ENCODE results near the gene NHSL1. TPM values are rescaled to one million over a fixed set of nuclear protein-coding genes. Genes with fewer than 3 reads are reported as not detected.

Gene NHSL1
- total RNA-seq, 3 donors from 2014 or later, result 0.11 to 0.71 (median 0.68) TPM

- ATAC-seq (no peak), DNase-seq (no peak)
- no peak overlapping the region for H3K4me3 Mint-ChIP-seq
- no peaks in the 10 kb centered on the region for H3K4me1 Mint-ChIP-seq (ENCODE audit: low read depth)
- no peaks in the 10 kb centered on the region for H3K9me3 Mint-ChIP-seq
- H3K36me3 Mint-ChIP-seq (ENCODE audit: insufficient read depth), result no peaks in the 10 kb centered on the region
- peaks cover 34% of the 10 kb centered on the region for H3K27me3 Mint-ChIP-seq (ENCODE audit: low read depth)
Observed at GRCh38 chr6:138531387-138531786, 32.1 kb upstream of the NHSL1 start.

GRCh38 chr6:138529478-138529877 lies 30.2 kb upstream of the NHSL1 start:
- DNase-seq (no peak), ATAC-seq (no peak)
- Mint-ChIP-seq H3K9me3 (no peaks in the 10 kb centered on the region), H3K4me1 (ENCODE audit: low read depth) (no peaks in the 10 kb centered on the region), H3K36me3 (ENCODE audit: insufficient read depth) (no peaks in the 10 kb centered on the region), H3K4me3 (no peak overlapping the region), H3K27me3 (ENCODE audit: low read depth) (peaks cover 23% of the 10 kb centered on the region)

GRCh38 chr6:138528956-138529355 lies 29.7 kb upstream of the NHSL1 start:
- ATAC-seq (no peak), DNase-seq (no peak)
- Mint-ChIP-seq H3K36me3 (ENCODE audit: insufficient read depth) (no peaks in the 10 kb centered on the region), H3K4me1 (ENCODE audit: low read depth) (no peaks in the 10 kb centered on the region), H3K4me3 (no peak overlapping the region), H3K27me3 (ENCODE audit: low read depth) (peaks cover 23% of the 10 kb centered on the region), H3K9me3 (no peaks in the 10 kb centered on the region)

- ATAC-seq (no peak), DNase-seq (no peak)
- H3K27me3 Mint-ChIP-seq (ENCODE audit: low read depth), result peaks cover 23% of the 10 kb centered on the region
- H3K4me1 Mint-ChIP-seq (ENCODE audit: low read depth), result no peaks in the 10 kb centered on the region
- H3K36me3 Mint-ChIP-seq (ENCODE audit: insufficient read depth), result no peaks in the 10 kb centered on the region
- no peak overlapping the region for H3K4me3 Mint-ChIP-seq
- H3K9me3 Mint-ChIP-seq, result no peaks in the 10 kb centered on the region
Observed at GRCh38 chr6:138528137-138528536, 28.8 kb upstream of the NHSL1 start.

- no peak for DNase-seq
- no peaks in the 10 kb centered on the region for H3K9me3 Mint-ChIP-seq
- peaks cover 18% of the 10 kb centered on the region for H3K27me3 Mint-ChIP-seq (ENCODE audit: low read depth)
- H3K36me3 Mint-ChIP-seq (ENCODE audit: insufficient read depth), result no peaks in the 10 kb centered on the region
- ATAC-seq, result no peak
- H3K4me3 Mint-ChIP-seq, result no peak overlapping the region
- H3K4me1 Mint-ChIP-seq (ENCODE audit: low read depth), result no peaks in the 10 kb centered on the region
Observed at GRCh38 chr6:138527411-138528088, 28.3 kb upstream of the NHSL1 start.

GRCh38 chr6:138526822-138527235 lies 27.5 kb upstream of the NHSL1 start:
- no peaks in the 10 kb centered on the region for H3K9me3 Mint-ChIP-seq
- DNase-seq (no peak), ATAC-seq (no peak)
- no peaks in the 10 kb centered on the region for H3K36me3 Mint-ChIP-seq (ENCODE audit: insufficient read depth)
- H3K27me3 Mint-ChIP-seq (ENCODE audit: low read depth), result peaks cover 12% of the 10 kb centered on the region
- H3K4me1 Mint-ChIP-seq (ENCODE audit: low read depth), result no peaks in the 10 kb centered on the region
- H3K4me3 Mint-ChIP-seq, result no peak overlapping the region

GRCh38 chr6:138525355-138525754 lies 26.1 kb upstream of the NHSL1 start:
- peaks cover 12% of the 10 kb centered on the region for H3K27me3 Mint-ChIP-seq (ENCODE audit: low read depth)
- no peaks in the 10 kb centered on the region for H3K9me3 Mint-ChIP-seq
- no peaks in the 10 kb centered on the region for H3K4me1 Mint-ChIP-seq (ENCODE audit: low read depth)
- H3K4me3 Mint-ChIP-seq, result no peak overlapping the region
- DNase-seq (no peak), ATAC-seq (no peak)
- H3K36me3 Mint-ChIP-seq (ENCODE audit: insufficient read depth), result no peaks in the 10 kb centered on the region

- H3K4me1 Mint-ChIP-seq (ENCODE audit: low read depth), result no peaks in the 10 kb centered on the region
- H3K9me3 Mint-ChIP-seq, result no peaks in the 10 kb centered on the region
- no peak overlapping the region for H3K4me3 Mint-ChIP-seq
- peaks cover 10% of the 10 kb centered on the region for H3K27me3 Mint-ChIP-seq (ENCODE audit: low read depth)
- no peak for ATAC-seq
- no peak for DNase-seq
- no peaks in the 10 kb centered on the region for H3K36me3 Mint-ChIP-seq (ENCODE audit: insufficient read depth)
Observed at GRCh38 chr6:138524526-138524925, 25.2 kb upstream of the NHSL1 start.

GRCh38 chr6:138523347-138524210 lies 24.3 kb upstream of the NHSL1 start:
- Mint-ChIP-seq H3K36me3 (ENCODE audit: insufficient read depth) (no peaks in the 10 kb centered on the region), H3K4me3 (no peak overlapping the region), H3K27me3 (ENCODE audit: low read depth) (peaks cover 10% of the 10 kb centered on the region), H3K9me3 (no peaks in the 10 kb centered on the region), H3K4me1 (ENCODE audit: low read depth) (no peaks in the 10 kb centered on the region)
- ATAC-seq (no peak), DNase-seq (no peak)

- DNase-seq, result no peak
- Mint-ChIP-seq H3K27me3 (ENCODE audit: low read depth) (peaks cover 12% of the 10 kb centered on the region), H3K9me3 (peaks cover 2% of the 10 kb centered on the region), H3K4me3 (no peak overlapping the region), H3K4me1 (ENCODE audit: low read depth) (no peaks in the 10 kb centered on the region), H3K36me3 (ENCODE audit: insufficient read depth) (no peaks in the 10 kb centered on the region)
- no peak for ATAC-seq
Observed at GRCh38 chr6:138522611-138523010, 23.3 kb upstream of the NHSL1 start.

GRCh38 chr6:138521790-138522189 lies 22.5 kb upstream of the NHSL1 start:
- no peak overlapping the region for H3K4me3 Mint-ChIP-seq
- peaks cover 10% of the 10 kb centered on the region for H3K27me3 Mint-ChIP-seq (ENCODE audit: low read depth)
- peaks cover 3% of the 10 kb centered on the region for H3K9me3 Mint-ChIP-seq
- DNase-seq, result no peak
- ATAC-seq, result no peak
- H3K4me1 Mint-ChIP-seq (ENCODE audit: low read depth), result no peaks in the 10 kb centered on the region
- H3K36me3 Mint-ChIP-seq (ENCODE audit: insufficient read depth), result no peaks in the 10 kb centered on the region

GRCh38 chr6:138520463-138520862 lies 21.2 kb upstream of the NHSL1 start:
- peaks cover 3% of the 10 kb centered on the region for H3K9me3 Mint-ChIP-seq
- no peak for ATAC-seq
- H3K4me1 Mint-ChIP-seq (ENCODE audit: low read depth), result peaks cover 1% of the 10 kb centered on the region
- peaks cover 10% of the 10 kb centered on the region for H3K27me3 Mint-ChIP-seq (ENCODE audit: low read depth)
- H3K4me3 Mint-ChIP-seq, result no peak overlapping the region
- H3K36me3 Mint-ChIP-seq (ENCODE audit: insufficient read depth), result no peaks in the 10 kb centered on the region
- no peak for DNase-seq

- Mint-ChIP-seq H3K36me3 (ENCODE audit: insufficient read depth) (no peaks in the 10 kb centered on the region), H3K9me3 (peaks cover 3% of the 10 kb centered on the region), H3K4me3 (no peak overlapping the region), H3K27me3 (ENCODE audit: low read depth) (peaks cover 10% of the 10 kb centered on the region), H3K4me1 (ENCODE audit: low read depth) (peaks cover 9% of the 10 kb centered on the region)
- ATAC-seq (no peak), DNase-seq (no peak)
Observed at GRCh38 chr6:138518054-138518453, 18.8 kb upstream of the NHSL1 start.

- Mint-ChIP-seq H3K27me3 (ENCODE audit: low read depth) (peaks cover 10% of the 10 kb centered on the region), H3K36me3 (ENCODE audit: insufficient read depth) (no peaks in the 10 kb centered on the region), H3K9me3 (peaks cover 3% of the 10 kb centered on the region), H3K4me3 (no peak overlapping the region), H3K4me1 (ENCODE audit: low read depth) (peaks cover 9% of the 10 kb centered on the region)
- ATAC-seq, result peak; percentile 82 to 91
- peak; percentile 45 for DNase-seq
Observed at GRCh38 chr6:138517635-138518034, 18.3 kb upstream of the NHSL1 start.
